Effector memory CD4-positive, alpha-beta T cell (primary cell): ENCODE results near the gene MKNK1.

ENCODE experiments used
- DNase-seq, 3 donors: peaks; one replicate each; pipeline ENCODE4 v3.0.0-alpha.2; 2020
- H3K27ac ChIP-seq: 2 replicates; pipeline ENCODE4 v1.7.0; 2013; ENCODE audit warnings: mild to moderate bottlenecking, low read length, moderate library complexity; ENCODE audit not compliant: insufficient read depth, poor library complexity, severe bottlenecking
- H3K27me3 ChIP-seq: replicated peaks from 2 replicates; pipeline ENCODE4 v1.7.0; 2013; ENCODE audit warnings: mild to moderate bottlenecking, low read length; ENCODE audit not compliant: insufficient read depth, control insufficient read depth, poor library complexity, severe bottlenecking
- H3K36me3 ChIP-seq: 2 replicates; pipeline ENCODE4 v1.7.0; 2013; ENCODE audit warnings: mild to moderate bottlenecking, low read length, moderate library complexity; ENCODE audit not compliant: control insufficient read depth, insufficient read depth
- H3K4me1 ChIP-seq: 2 replicates; pipeline ENCODE4 v1.7.0; 2013; ENCODE audit warnings: low read length, mild to moderate bottlenecking; ENCODE audit not compliant: control insufficient read depth, insufficient read depth, poor library complexity, severe bottlenecking
- H3K4me3 ChIP-seq: 2 replicates; pipeline ENCODE4 v1.7.0; 2013; ENCODE audit warnings: low read length, low read depth, mild to moderate bottlenecking; ENCODE audit not compliant: insufficient read depth, poor library complexity, severe bottlenecking
- H3K9me3 ChIP-seq: 2 replicates; pipeline ENCODE4 v1.7.0; 2013; ENCODE audit warnings: mild to moderate bottlenecking, low read length, moderate library complexity; ENCODE audit not compliant: control insufficient read depth

The MKNK1 gene

DNA sequence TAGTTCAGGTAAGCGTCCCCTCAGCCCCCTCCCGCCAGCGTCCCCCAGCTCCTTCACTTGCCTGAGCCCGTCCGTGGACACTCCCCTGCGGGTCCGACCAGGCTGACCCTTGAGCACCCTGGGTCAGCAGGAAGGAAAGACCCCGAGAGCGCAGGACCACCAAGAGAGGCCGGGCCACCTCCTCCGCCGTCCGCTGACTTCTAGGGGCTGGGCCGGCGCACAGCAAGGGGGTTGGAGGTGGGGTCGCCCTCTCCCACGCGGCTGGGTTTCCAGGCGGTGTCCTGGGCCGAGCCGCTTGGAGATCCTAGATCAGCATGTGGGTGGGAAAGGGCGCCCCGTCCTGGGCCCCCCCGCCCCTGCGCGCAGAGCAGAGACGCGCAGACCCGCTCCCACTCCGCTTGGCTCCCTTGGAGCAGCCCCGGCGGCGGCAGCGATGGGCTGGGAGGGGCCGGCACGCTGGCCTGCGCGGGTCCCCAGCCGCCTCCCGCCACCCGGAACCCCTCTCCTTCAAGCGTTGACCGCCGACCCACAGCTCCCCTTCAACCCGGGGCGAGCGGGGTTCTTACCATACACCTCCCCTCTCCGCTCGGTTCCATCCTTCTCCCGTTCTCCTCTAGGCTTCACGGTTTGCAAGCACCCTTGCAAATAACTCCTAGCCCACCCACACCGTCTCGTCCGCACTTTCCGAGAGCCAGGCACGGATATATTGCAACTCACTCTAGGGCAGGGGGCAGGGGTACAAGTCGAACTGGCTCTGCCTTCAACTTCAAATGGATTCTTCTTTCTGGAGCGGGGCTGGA lies 60.1 kb downstream of the MKNK1 start:
- DNase-seq = no peak
- Histone ChIP-seq H3K4me1 (peaks cover 4% of the 10 kb centered on the region), H3K9me3 (no peaks in the 10 kb centered on the region), H3K4me3 (no peak overlapping the region), H3K27me3 (peaks cover 34% of the 10 kb centered on the region), H3K36me3 (no peaks in the 10 kb centered on the region), H3K27ac (no peak overlapping the region)

DNA sequence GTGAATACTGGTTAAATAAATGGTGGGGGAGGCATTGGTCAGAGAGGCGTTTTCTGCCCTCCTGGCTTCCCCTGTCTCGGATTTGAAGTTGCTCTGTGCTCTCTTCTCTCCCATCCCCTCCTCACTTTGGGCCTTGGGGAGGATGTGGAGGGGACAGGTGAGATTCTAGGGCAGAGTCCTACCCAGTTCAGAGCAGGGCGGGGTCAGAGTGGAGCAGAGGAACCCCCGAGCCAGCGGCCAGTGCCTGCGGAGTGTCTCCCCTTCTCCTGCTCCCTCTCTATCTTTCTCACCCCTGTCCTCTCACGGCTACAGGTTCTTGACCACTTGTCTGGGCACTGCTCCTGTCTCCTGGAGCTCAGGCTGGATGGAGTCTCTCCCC lies 60.7 kb downstream of the MKNK1 start:
- no peaks in the 10 kb centered on the region for H3K36me3 ChIP-seq
- no peak for DNase-seq
- H3K4me3 ChIP-seq = no peak overlapping the region
- peaks cover 4% of the 10 kb centered on the region for H3K4me1 ChIP-seq
- H3K27ac ChIP-seq = no peak overlapping the region
- H3K9me3 ChIP-seq = no peaks in the 10 kb centered on the region
- H3K27me3 ChIP-seq = peaks cover 34% of the 10 kb centered on the region

DNA sequence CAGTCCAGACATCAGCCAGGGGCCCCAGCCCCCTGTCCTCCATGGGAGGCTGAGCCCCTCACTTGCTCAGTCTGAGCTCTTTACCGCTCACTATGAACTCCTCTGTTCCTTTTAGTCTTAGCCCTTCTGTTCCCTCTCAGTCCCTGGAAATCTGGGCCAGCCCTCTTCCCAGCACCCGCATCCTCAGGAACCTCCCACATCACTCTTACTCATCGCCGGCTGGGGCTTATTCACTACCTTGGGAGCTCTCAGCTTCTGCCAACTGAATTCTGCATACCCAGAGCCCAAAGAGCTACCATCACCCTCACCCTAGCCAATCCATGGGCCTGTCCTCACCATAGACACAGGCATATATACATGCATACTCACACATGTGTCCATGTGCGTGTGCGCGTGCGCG lies 64.1 kb downstream of the MKNK1 start:
- Histone ChIP-seq H3K27me3 (peaks cover 17% of the 10 kb centered on the region), H3K4me3 (no peak overlapping the region), H3K4me1 (peaks cover 3% of the 10 kb centered on the region), H3K36me3 (no peaks in the 10 kb centered on the region), H3K9me3 (no peaks in the 10 kb centered on the region), H3K27ac (no peak overlapping the region)
- no peak for DNase-seq

DNA sequence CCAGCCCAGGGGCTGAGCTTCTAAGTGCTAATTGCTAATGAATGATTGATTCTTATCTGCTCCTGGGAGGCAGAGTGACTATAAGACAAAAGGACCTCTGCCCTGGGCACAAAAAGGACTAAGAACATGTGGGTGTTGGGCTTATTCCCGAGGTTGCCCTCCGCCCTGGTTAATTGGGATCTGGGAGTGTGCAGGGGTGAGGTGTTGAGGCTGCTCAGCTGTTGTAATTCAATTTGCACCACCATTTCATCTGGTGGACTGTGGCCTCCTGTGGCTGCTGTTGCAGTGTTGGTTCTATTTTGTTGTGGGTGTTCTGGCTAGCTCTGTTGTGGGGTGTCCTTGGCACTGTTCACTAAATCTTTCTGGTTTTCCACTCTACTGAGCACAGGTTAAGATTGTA lies 65.9 kb downstream of the MKNK1 start:
- Histone ChIP-seq H3K27me3 (no peaks in the 10 kb centered on the region), H3K4me3 (no peak overlapping the region), H3K27ac (no peak overlapping the region)

DNA sequence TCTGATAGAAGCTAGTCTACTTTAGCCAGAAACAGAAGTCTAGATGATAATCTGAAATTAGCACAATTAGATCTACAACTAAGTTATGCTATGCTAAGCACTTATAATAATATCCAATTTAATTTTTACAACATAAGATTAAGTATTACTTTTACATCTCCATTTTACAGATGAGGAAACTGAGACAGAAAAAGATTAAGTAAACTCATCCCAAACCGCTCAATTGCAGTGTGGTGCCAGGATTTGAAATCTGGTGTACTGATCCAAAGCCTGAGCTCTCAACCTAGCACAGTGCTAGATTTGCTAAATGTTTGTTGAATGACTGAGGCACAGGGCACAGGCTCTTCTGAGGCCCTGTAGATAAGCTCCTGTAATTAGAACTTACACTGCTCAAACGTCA lies 66.4 kb downstream of the MKNK1 start:
- Histone ChIP-seq H3K4me1 (peaks cover 3% of the 10 kb centered on the region), H3K36me3 (no peaks in the 10 kb centered on the region), H3K27ac (no peak overlapping the region), H3K4me3 (no peak overlapping the region), H3K9me3 (no peaks in the 10 kb centered on the region), H3K27me3 (no peaks in the 10 kb centered on the region)
- no peak for DNase-seq

More for the DNA sequence above, 65.9 kb downstream of the MKNK1 start:
- no peaks in the 10 kb centered on the region for H3K36me3 ChIP-seq
- H3K4me1 ChIP-seq = peaks cover 3% of the 10 kb centered on the region
- no peak for DNase-seq
- H3K9me3 ChIP-seq = no peaks in the 10 kb centered on the region

DNA sequence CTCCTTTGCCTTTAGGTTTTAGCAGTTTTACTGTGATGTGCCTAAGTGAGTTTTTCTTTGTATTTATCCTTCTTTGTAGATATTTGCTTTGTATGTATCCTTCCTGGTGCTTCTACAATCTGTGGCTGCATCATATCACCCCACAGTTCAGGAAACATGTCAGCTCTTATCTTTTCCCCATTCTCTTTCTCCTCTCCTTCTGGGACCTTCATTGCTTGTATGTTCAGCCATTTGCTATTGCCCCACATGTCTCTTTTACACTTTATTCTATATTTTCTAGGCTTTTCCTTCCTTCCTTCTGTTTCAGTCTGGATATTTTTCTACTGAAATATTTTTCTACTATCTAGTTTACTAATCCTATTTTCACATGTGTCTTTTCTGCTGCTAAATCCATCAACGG lies 67.5 kb downstream of the MKNK1 start:
- Histone ChIP-seq H3K36me3 (no peaks in the 10 kb centered on the region), H3K27ac (no peak overlapping the region), H3K4me1 (peaks cover 3% of the 10 kb centered on the region), H3K27me3 (no peaks in the 10 kb centered on the region), H3K4me3 (no peak overlapping the region), H3K9me3 (no peaks in the 10 kb centered on the region)
- no peak for DNase-seq

DNA sequence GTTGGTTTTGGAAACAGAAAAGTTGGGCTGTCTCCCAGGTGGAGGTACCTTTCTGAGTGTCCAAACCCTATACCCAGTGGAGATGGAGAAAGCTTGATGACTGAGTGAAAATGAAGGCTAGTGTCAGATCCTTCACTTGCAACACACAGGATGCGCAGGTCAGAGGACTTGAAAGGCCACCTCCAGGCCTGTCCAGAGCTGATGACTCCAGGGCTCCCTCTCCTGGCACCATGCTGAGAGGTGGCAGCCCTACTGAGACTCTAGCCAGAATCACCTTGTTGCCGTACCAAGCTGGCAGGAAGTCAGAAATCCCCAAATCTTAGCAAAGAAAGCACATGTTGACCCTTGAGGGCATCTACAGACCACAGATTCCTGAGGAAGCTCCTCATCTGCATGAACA lies 69.0 kb downstream of the MKNK1 start:
- DNase-seq = no peak
- H3K9me3 ChIP-seq = no peaks in the 10 kb centered on the region
- no peak overlapping the region for H3K27ac ChIP-seq
- no peaks in the 10 kb centered on the region for H3K27me3 ChIP-seq
- H3K36me3 ChIP-seq = no peaks in the 10 kb centered on the region
- no peak overlapping the region for H3K4me3 ChIP-seq
- peaks cover 3% of the 10 kb centered on the region for H3K4me1 ChIP-seq

DNA sequence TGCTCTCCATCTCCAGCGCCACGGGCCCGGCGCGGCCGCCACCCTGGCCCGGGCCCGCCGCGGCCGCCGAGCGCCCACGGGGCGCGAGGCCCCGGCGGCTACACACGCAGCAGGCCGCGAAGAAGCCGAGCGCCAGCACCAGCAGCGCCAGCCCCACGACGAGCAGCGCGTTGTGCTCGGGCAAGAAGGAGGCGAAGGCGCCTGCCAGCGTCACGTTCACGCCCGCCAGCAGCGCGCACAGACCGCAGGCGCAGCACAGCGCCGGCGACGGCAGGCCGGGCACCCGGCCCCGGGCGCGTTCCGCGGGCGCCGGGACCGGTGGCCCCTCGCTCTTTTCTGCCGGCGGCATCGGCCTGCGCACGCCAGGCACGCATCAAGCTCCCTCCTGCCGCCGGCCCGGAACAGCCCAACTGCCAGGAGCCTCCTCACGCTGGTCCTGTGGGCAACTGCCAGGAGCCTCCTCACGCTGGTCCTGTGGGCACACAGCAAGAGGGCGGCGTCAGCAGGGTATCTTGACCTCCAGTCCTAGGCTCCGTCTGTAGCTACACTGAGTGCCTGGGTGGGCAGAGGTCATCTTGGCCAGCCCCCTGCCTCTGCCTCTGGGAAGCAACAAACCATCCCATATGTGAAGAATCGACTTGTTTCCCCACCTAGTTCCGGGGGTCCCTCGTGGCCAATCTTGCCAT lies 70.7 kb downstream of the MKNK1 start:
- Histone ChIP-seq H3K4me3 (peak overlapping the region; percentile 37), H3K27me3 (no peaks in the 10 kb centered on the region), H3K4me1 (peaks cover 3% of the 10 kb centered on the region), H3K27ac (no peak overlapping the region), H3K36me3 (no peaks in the 10 kb centered on the region), H3K9me3 (no peaks in the 10 kb centered on the region)
- peak; percentile 24 to 28 (median 26) for DNase-seq

DNA sequence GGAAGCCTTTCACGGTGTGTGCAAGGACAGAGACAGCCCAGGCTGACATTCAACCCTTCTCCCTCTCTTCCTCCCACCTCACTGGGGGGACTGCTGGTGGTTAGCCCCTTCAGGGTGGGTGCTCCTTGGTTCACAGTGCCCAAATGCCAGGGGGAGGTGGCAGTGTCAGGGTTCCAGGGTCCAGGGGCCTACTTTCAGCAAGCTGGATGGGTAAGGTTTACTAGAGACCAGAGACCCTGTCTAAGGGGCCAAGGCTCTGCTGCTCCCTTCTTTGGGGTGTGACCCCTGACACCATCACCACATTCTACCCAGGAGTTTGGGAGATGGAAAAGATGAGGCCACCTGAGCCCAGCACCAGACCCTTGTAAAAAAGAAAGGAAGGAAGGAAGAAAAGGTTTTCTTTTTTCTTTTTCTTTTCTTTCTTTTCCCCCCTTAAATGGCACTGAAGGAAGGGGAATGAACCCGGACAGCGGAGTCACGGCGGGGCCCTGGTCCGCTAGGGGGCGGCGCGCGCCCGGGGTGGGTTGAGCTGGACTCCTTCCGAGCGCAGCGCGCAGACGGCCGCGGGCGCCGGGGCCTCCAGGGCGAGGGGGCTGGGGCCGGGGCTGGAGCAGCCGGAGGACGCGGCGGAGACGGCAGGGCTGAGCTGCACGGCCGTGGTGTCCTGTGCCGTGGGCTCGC lies 71.4 kb downstream of the MKNK1 start:
- Histone ChIP-seq H3K36me3 (no peaks in the 10 kb centered on the region), H3K27me3 (no peaks in the 10 kb centered on the region), H3K9me3 (no peaks in the 10 kb centered on the region), H3K4me1 (peaks cover 3% of the 10 kb centered on the region), H3K27ac (no peak overlapping the region), H3K4me3 (peak overlapping the region; percentile 37)
- DNase-seq = peak; percentile 28 to 38 (median 35)

DNA sequence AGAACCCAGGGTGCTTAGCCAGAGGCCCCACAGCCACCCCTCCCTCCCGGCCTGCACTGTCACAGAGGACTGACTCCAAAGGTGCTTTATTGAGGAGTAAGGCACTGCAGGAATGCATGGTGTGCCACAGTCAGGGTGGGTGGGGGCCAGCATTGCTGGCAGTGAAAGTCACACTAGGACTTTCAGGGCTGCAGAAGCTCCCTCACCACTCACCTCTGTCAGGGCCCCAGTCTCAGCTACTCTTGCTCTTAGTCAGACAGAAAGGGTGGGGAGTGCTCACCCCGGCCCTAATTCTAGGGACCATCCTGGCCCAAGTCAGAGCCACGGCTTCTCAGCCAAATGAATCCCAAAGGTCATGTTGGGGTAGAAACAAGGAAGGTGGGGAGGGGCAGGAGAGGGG lies 72.0 kb downstream of the MKNK1 start:
- Histone ChIP-seq H3K36me3 (no peaks in the 10 kb centered on the region), H3K4me1 (peaks cover 3% of the 10 kb centered on the region), H3K4me3 (no peak overlapping the region), H3K27me3 (peaks cover 2% of the 10 kb centered on the region), H3K9me3 (no peaks in the 10 kb centered on the region), H3K27ac (no peak overlapping the region)
- no peak for DNase-seq
